HL-60 (cell line): ENCODE data around the gene BLMH.

Experiments used
- DNase-seq, 2 experiments: peaks; one replicate each; pipeline ENCODE4 v3.0.0-alpha.2; 2010 to 2020; ENCODE audit warnings: low read depth in 1 of 2, low spot score in 1 of 2
- H3K27ac ChIP-seq: fragments of 250-450 bp; sonication (Bioruptor Pico); replicated peaks from 2 replicates; pipeline ENCODE4 v1.5.1; 2020; ENCODE audit warnings: mild to moderate bottlenecking, moderate library complexity
- H3K27me3 ChIP-seq: fragments of 250-450 bp; sonication (Bioruptor Pico); 2 replicates; pipeline ENCODE4 v1.5.1; 2021; ENCODE audit warnings: mild to moderate bottlenecking, moderate library complexity; ENCODE audit not compliant: insufficient read depth, poor library complexity, severe bottlenecking
- H3K4me3 ChIP-seq: replicated peaks from 2 replicates; pipeline ENCODE4 v1.5.1; 2011; ENCODE audit warnings: mild to moderate bottlenecking, control low read depth, low read length; ENCODE audit not compliant: insufficient read depth
- GABPA ChIP-seq: IDR thresholded peaks from 2 replicates; pipeline ENCODE4 v1.6.1; 2012; ENCODE audit warnings: low read depth
- POLR2AphosphoS5 ChIP-seq: IDR thresholded peaks from 2 replicates; pipeline ENCODE4 v1.6.1; 2012; ENCODE audit warnings: low read depth
- SPI1 ChIP-seq: IDR thresholded peaks from 2 replicates; pipeline ENCODE4 v1.6.1; 2012; ENCODE audit warnings: low read depth, mild to moderate bottlenecking, borderline replicate concordance
- TF ChIP-seq, protein P1 (sequence below): IDR thresholded peaks from 2 replicates; pipeline ENCODE4 v1.6.1; 2012; ENCODE audit warnings: low read depth; ENCODE audit not compliant: insufficient replicate concordance
- TF ChIP-seq, protein P2 (sequence below): IDR thresholded peaks from one replicate; pipeline ENCODE4 v1.5.1; 2011; ENCODE audit warnings: low read length, control low read depth, inconsistent platforms; ENCODE audit not compliant: insufficient read depth

The BLMH gene

DNA sequence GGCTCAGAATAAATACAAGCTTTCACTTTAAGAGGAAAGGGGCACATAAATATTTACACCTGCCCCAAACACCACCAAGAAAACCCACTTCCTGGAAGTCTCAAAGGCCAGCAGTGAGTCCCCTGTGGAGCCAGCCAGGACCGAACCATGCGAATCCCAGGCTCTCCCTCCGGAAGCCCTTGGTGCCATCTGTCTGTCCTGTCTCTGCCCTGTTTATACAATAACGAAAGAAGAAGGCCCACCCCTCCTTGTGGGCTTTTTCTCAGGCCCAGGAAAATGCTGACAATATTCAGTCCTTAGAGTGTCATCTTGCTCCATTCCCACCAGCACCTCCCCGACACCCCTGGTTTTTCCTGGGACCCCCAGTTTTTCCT, 52.7 kb downstream of the BLMH start:
- Histone ChIP-seq H3K27me3 (peaks cover 22% of the 10 kb centered on the region), H3K4me3 (no peak overlapping the region), H3K27ac (no peak overlapping the region)
- no peak for DNase-seq
- TF ChIP-seq, protein P1, sequence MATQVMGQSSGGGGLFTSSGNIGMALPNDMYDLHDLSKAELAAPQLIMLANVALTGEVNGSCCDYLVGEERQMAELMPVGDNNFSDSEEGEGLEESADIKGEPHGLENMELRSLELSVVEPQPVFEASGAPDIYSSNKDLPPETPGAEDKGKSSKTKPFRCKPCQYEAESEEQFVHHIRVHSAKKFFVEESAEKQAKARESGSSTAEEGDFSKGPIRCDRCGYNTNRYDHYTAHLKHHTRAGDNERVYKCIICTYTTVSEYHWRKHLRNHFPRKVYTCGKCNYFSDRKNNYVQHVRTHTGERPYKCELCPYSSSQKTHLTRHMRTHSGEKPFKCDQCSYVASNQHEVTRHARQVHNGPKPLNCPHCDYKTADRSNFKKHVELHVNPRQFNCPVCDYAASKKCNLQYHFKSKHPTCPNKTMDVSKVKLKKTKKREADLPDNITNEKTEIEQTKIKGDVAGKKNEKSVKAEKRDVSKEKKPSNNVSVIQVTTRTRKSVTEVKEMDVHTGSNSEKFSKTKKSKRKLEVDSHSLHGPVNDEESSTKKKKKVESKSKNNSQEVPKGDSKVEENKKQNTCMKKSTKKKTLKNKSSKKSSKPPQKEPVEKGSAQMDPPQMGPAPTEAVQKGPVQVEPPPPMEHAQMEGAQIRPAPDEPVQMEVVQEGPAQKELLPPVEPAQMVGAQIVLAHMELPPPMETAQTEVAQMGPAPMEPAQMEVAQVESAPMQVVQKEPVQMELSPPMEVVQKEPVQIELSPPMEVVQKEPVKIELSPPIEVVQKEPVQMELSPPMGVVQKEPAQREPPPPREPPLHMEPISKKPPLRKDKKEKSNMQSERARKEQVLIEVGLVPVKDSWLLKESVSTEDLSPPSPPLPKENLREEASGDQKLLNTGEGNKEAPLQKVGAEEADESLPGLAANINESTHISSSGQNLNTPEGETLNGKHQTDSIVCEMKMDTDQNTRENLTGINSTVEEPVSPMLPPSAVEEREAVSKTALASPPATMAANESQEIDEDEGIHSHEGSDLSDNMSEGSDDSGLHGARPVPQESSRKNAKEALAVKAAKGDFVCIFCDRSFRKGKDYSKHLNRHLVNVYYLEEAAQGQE: no peak
- TF ChIP-seq SPI1 (no peak), POLR2AphosphoS5 (no peak)

DNA sequence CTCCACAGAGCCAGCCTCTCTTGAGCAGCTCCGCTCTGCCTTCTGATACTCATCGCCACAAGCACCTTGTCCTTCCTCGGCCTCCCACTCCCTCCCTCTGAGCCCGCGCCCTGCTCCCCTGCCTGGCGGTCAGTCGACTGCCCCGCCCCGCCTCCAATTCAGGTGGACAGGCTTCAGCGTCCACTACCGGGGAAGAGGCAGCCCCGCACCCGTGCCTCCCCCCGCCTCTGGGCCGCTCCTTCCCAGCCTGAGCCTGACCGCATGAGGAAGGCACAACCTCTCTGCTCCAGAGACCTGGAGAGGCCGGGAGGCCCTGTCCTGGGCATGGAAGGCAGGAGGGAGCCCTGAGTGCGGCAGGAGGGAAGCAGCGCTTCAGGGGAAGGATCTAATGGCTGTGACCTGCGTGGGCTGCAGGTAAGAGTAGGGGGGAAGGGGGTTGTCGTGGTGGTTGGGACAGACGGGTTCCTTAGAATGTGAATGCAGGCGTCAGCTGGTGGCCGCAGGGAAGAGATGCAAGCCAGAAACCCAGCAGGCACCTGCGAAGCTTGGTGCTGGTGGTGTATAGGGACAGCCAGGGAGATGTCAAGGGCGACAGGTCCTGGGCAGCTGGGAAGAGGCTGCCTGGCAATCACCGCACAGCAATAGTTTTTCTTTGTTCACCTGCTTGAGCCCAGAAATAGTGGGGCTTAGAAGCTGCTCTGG, 53.2 kb downstream of the BLMH start:
- H3K27me3 ChIP-seq: peaks cover 22% of the 10 kb centered on the region
- no peak overlapping the region for H3K4me3 ChIP-seq
- DNase-seq: no peak
- H3K27ac ChIP-seq: no peak overlapping the region
- TF ChIP-seq GABPA (no peak), POLR2AphosphoS5 (no peak), SPI1 (no peak)
- TF ChIP-seq, protein P2, sequence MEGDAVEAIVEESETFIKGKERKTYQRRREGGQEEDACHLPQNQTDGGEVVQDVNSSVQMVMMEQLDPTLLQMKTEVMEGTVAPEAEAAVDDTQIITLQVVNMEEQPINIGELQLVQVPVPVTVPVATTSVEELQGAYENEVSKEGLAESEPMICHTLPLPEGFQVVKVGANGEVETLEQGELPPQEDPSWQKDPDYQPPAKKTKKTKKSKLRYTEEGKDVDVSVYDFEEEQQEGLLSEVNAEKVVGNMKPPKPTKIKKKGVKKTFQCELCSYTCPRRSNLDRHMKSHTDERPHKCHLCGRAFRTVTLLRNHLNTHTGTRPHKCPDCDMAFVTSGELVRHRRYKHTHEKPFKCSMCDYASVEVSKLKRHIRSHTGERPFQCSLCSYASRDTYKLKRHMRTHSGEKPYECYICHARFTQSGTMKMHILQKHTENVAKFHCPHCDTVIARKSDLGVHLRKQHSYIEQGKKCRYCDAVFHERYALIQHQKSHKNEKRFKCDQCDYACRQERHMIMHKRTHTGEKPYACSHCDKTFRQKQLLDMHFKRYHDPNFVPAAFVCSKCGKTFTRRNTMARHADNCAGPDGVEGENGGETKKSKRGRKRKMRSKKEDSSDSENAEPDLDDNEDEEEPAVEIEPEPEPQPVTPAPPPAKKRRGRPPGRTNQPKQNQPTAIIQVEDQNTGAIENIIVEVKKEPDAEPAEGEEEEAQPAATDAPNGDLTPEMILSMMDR: no peak
- TF ChIP-seq, protein P1: no peak

- no peak for DNase-seq
- TF ChIP-seq, protein P2: no peak
- TF ChIP-seq POLR2AphosphoS5 (no peak), GABPA (no peak), SPI1 (no peak)
- TF ChIP-seq, protein P1: no peak
- no peak overlapping the region for H3K4me3 ChIP-seq
- peaks cover 22% of the 10 kb centered on the region for H3K27me3 ChIP-seq
- no peak overlapping the region for H3K27ac ChIP-seq
Observed at GRCh38 chr17:30238003-30238344, 53.8 kb downstream of the BLMH start.
